Fibroblast of pulmonary artery (primary cell): Measurements from ENCODE around the gene SNX25.
"Not testable (repeated sequence)": the region's sequence is repeated elsewhere in the genome, so short reads cannot be mapped to it uniquely, and the experiment has no call there.

Experiments used
- DNase-seq: peaks from one replicate; pipeline ENCODE4 v3.0.0-alpha.2; 2010; ENCODE audit warnings: low read depth
- H3K4me3 ChIP-seq: replicated peaks from 2 replicates; pipeline ENCODE4 v1.5.1; 2011; ENCODE audit warnings: low read depth, mild to moderate bottlenecking, control low read depth, low read length, moderate library complexity
- TF ChIP-seq, protein P1 (sequence below): IDR thresholded peaks from 2 replicates; pipeline ENCODE4 v1.5.1; 2011; ENCODE audit warnings: mild to moderate bottlenecking, control low read depth, low read length, inconsistent platforms; ENCODE audit errors: missing control alignments

The SNX25 gene

DNA sequence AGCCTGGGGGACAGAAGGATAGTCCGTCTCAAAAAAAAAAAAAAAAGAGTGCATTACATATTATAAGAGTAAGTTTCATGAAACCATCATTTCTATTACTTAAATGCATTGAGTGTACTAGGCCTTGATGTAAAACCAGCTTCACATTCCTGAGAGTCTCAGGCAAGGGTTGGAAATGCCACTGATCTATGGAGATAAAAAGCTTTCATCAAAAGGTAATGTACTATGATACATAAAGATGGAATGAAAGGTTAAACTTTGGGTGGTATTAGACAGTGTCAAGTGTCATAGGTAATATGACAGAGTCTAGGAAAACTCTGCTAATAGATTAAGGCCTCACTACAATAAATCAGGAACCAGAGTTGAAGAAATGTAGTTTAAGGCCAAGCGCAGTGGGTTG, 13.0 kb upstream of the SNX25 start:
- no peak for DNase-seq
- no peak overlapping the region for H3K4me3 ChIP-seq
- TF ChIP-seq, protein P1, sequence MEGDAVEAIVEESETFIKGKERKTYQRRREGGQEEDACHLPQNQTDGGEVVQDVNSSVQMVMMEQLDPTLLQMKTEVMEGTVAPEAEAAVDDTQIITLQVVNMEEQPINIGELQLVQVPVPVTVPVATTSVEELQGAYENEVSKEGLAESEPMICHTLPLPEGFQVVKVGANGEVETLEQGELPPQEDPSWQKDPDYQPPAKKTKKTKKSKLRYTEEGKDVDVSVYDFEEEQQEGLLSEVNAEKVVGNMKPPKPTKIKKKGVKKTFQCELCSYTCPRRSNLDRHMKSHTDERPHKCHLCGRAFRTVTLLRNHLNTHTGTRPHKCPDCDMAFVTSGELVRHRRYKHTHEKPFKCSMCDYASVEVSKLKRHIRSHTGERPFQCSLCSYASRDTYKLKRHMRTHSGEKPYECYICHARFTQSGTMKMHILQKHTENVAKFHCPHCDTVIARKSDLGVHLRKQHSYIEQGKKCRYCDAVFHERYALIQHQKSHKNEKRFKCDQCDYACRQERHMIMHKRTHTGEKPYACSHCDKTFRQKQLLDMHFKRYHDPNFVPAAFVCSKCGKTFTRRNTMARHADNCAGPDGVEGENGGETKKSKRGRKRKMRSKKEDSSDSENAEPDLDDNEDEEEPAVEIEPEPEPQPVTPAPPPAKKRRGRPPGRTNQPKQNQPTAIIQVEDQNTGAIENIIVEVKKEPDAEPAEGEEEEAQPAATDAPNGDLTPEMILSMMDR: no peak

DNA sequence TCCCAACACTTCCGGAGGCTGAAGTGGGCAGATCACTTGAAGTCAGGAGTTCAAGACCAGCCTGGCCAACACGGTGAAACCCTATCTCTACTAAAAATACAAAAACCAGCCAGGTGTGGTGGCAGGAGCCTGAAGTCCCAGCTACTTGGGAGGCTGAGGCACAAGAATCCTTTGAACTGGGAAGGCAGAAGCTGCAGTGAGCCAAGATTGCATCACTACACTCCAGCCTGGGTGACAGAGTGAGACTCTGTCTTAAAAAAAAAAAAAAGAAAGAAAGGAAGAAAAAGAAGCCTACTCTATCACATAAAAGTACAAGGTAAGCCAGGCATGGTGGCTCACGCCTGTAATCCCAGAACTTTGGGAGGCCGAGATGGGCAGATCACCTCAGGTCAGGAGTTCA, 11.2 kb upstream of the SNX25 start:
- not testable (repeated sequence) for H3K4me3 ChIP-seq, DNase-seq

DNA sequence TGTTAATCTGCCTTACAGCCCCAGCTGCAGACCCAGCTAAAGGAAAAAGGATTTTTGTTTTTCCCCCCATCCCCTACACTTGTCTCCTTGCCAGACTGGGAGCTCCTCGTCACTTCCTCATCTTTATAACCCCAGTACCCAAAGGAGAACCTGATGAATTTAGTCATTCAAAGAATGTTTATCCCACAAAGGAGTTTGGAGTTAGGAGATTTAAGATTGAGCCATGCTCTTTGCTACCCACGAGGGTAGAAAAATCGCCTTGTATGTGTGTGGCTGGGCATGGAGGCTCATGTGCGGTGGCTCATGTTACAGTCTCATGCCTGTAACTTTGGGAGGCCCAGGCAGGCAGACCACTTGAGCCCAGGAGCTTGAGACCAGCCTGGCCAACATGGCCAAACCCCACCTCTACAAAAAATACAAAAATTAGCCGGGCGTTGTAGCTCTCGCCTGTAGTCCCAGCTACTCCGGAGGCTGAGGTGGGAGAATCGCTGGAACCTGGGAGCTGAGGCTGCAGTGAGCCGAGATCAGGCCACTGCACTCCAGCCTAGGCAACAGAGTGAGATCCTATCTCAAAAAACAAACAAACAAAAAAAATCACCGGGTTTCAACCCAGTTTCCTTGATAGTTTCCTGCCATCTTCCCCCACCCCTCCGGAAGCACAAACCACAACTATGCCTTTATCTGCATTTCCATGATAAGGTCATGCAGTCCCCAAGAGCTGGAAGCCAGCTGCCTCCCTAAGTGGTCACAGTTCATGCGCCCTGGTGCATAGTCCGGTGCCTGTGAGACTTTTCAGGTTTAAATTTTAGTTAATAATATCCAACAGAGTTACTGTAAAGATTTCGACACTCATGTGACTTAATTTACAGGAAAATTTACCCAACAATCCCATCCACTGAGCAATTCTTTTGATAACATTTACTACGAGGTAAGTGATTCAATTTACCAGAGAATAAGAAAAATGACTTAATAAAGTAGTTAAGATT, 7.1 kb upstream of the SNX25 start:
- TF ChIP-seq, protein P1: no peak
- DNase-seq: peak; percentile 77
- peak overlapping the region; percentile 60 for H3K4me3 ChIP-seq

DNA sequence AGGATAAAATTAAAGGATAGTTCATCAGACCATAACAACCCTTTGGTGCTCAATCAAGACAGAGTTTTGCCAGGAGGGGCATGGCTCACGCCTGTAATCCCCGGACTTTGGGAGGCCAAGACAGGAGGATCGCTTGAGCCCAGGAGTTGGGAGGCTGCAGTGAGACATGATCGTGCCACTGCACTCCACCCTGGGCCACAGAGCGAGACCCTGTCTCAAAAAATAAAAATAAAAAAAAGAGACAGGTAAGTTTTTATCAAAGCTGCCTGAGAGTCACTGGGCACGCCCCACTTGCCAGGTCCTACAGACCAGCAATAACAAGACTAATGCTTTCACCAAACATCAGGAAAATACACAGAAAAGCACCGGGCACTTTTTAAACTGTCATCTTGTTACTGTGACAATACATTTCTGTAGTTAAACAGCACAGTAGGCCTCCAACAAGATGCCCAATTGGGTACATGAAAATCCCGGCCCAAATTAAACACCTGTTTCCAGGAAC, 6.4 kb upstream of the SNX25 start:
- DNase-seq: no peak
- peak overlapping the region; percentile 60 for H3K4me3 ChIP-seq
- TF ChIP-seq, protein P1: no peak

DNA sequence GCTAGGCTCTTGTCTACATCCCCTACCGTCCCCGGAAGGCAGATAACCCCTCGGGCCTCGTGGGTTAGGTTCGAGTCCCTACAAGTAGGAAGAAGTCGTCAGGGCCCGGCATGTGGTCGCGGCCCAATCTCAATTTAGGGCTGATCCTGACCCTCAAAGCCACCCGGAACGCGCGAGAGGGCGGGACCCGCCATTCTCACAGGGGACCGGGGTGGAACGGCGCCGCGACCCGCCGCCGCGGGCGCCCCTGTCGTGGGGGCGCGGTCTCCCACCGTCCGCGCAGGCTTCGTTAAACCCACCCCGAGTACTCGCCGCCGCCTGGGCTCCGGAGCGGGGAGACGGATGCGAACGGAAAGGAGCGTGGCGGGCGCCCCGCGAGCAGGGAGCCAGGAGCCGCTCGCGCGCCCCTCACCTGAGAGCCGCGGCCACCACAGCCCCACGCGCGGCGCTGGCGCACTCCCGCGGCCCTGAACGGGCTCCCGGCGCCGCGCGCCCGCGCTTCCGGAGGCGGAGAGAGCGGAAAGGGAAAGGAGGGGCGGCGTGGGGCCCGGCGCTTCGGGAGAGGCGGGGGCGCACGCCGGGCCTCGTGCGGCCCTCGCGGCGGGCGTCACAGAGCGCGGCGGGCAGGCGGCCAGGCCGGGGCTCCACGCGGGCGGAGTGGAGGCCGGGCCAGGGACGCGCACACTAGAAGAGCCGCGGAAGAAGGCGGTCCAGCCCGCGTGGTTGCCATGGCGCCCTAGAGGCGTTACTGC, 5.7 kb upstream of the SNX25 start, which contains the start of gene CFAP97:
CFAP97 (minus strand) TSS at position 515 of the 752 bp plus-strand sequence. CDS start 12,804 bp downstream, outside the sequence.
- DNase-seq: peak; percentile 93
- H3K4me3 ChIP-seq: peak within 1 kb of the TSS; percentile 61
- TF ChIP-seq, protein P1: no peak

DNA sequence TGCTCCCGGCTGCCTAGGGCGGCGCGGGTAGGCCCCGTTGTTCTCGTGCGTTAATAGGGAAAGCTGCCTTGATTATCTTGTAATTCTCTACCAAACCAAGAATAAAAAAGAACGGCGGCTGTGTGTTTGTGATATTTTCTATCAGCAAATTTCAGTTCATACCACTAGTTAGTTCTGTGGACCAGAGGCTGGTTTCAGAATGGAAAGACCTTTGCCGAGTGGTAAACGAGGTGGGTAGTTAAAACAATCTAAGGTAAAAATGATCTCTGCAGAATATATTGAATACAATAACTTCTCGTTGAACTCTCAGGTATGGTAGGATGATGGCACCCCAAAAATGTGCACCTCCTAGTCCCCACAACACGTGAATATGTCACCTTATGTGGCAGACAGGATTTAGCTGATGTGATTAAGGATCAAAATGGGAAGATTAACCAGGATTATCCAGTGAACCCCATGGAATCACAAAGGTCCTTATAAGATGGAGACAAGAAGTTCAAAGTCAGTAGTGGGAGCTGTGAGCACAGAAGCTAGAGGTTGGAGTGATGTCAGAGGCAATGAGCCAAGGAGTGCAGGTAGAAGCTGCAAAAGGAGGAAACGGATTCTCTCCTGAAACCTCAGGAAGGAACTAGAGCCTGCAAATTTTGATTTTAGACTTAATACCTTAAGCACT, 5.0 kb upstream of the SNX25 start:
- peak overlapping the region; percentile 61 for H3K4me3 ChIP-seq
- no peak for DNase-seq
- TF ChIP-seq, protein P1: no peak

DNA sequence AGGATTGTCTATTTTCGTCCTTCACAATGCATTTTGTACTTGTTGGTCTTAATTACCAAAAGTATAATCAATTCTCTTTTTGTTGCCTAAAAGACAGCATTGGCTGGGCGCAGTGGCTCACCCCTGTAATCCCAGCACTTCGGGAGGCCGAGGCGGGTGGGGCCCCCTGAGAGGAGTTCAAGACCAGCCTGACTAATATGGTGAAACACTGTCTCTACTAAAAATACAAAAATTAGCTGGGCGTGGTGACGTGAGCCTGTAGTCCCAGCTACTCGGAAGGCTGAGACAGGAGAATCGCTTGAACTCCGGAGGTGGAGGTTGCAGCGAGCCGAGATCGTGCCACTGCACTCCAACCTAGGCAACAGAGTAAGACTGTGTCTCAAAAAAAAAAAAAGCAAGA, 4.3 kb upstream of the SNX25 start:
- H3K4me3 ChIP-seq, DNase-seq: not testable (repeated sequence)
